Tibial nerve (tissue), 4 donors: ENCODE data around the gene PCBP3. TPM values are rescaled to one million over a fixed set of nuclear protein-coding genes. Genes with fewer than 3 reads are reported as not detected.

Experiments used
- DNase-seq, 2 donors: peaks; one replicate each; pipeline ENCODE4 v3.0.0-alpha.2; 2019; ENCODE audit warnings: low spot score in 2 of 2
- H3K27ac ChIP-seq, 4 donors: fragments of 200-600 bp; sonication (generic) in 3 of 4; one replicate each; pipeline ENCODE4 v1.5.1; 2017 to 2019; ENCODE audit warnings: mild to moderate bottlenecking in 1 of 4
- H3K27me3 ChIP-seq, 2 donors: fragments of 200-600 bp; sonication (generic) in 1 of 2; one replicate each; pipeline versions ENCODE4 v1.5.1 to v1.6.0; 2017 to 2019
- H3K36me3 ChIP-seq, 3 donors: fragments of 200-600 bp; sonication (generic); one replicate each; pipeline ENCODE4 v1.5.1; 2018 to 2019
- H3K4me1 ChIP-seq, 4 donors: fragments of 200-600 bp; sonication (generic) in 3 of 4; one replicate each; pipeline ENCODE4 v1.5.1; 2017 to 2019
- H3K4me3 ChIP-seq, 4 donors: fragments of 200-600 bp; sonication (generic) in 3 of 4; one replicate each; pipeline ENCODE4 v1.5.1; 2017 to 2019; ENCODE audit warnings: mild to moderate bottlenecking in 1 of 4, moderate library complexity in 1 of 4
- H3K9me3 ChIP-seq, 4 donors: fragments of 200-600 bp; sonication (generic) in 3 of 4; one replicate each; pipeline ENCODE4 v1.5.1; 2017 to 2019
- CTCF ChIP-seq, 5 experiments: fragments of 200-600 bp in 3 of 5; fragments of 450-650 bp in 2 of 5; sonication (generic) in 3 of 5; IDR thresholded peaks; one replicate each; pipeline ENCODE4 v1.5.1; 2016 to 2019; ENCODE audit warnings: antibody characterized with exemption in 5 of 5, mild to moderate bottlenecking in 3 of 5, moderate library complexity in 2 of 5
- EP300 ChIP-seq, 2 donors: sonication (generic); formaldehyde crosslinking; IDR thresholded peaks; one replicate each; pipeline ENCODE4 v1.6.1; 2017; ENCODE audit warnings: antibody characterized with exemption in 2 of 2, mild to moderate bottlenecking in 1 of 2
- POLR2A ChIP-seq, 2 donors: fragments of 450-650 bp; IDR thresholded peaks; one replicate each; pipeline ENCODE4 v1.6.1; 2017; ENCODE audit warnings: antibody characterized with exemption in 2 of 2, mild to moderate bottlenecking in 2 of 2, moderate library complexity in 2 of 2
- WGBS, 2 donors: methylation state at CpG; one replicate each; pipeline ENCODE4 v1.1.5; 2018; 5-methylcytosine and 5-hydroxymethylcytosine counted together
- total RNA-seq, 4 donors: library from RNA; depleted of rRNA; stranded (reverse); fragments of >200 nt; gene quantifications; one replicate each; pipeline ENCODE4 v1.1.0, GENCODE V29; 2016

The PCBP3 gene
- total RNA-seq, 4 donors from 2014 or later = 4.2 to 13.4 (median 9.6) TPM

- WGBS, 2 donors = 48 to 53% methylated on average over 24 to 31 of the region's 31 CpGs
- H3K9me3 ChIP-seq = no peaks in the 10 kb centered on the region
- peak; percentile 50 to 73 for DNase-seq
- H3K4me3 ChIP-seq = no peak overlapping the region
- TF ChIP-seq EP300 (IDR thresholded peaks at IDR 0.05) (peak in 1 of 2 donors; percentile 8), POLR2A (IDR thresholded peaks at IDR 0.05) (no peak), CTCF (IDR thresholded peaks at IDR 0.05) (peak; percentile 70 to 90 (median 77))
- H3K4me1 ChIP-seq = peaks cover 0 to 16% (median 0%) of the 10 kb centered on the region in 4 donors
- no peak overlapping the region for H3K27ac ChIP-seq
- no peaks in the 10 kb centered on the region for H3K27me3 ChIP-seq
- H3K36me3 ChIP-seq = no peaks in the 10 kb centered on the region
These were observed 176.9 kb downstream of the PCBP3 start for GRCh38 chr21:45820171-45821091.

- Histone ChIP-seq H3K27ac (no peak overlapping the region), H3K4me3 (no peak overlapping the region), H3K4me1 (peaks cover 0 to 16% (median 0%) of the 10 kb centered on the region in 4 donors), H3K36me3 (no peaks in the 10 kb centered on the region), H3K27me3 (no peaks in the 10 kb centered on the region), H3K9me3 (no peaks in the 10 kb centered on the region)
- WGBS, 2 donors = 85% methylated on average over 16 of the region's 16 CpGs
- no peak for DNase-seq
- TF ChIP-seq CTCF (IDR thresholded peaks at IDR 0.05) (no peak), POLR2A (IDR thresholded peaks at IDR 0.05) (no peak), EP300 (IDR thresholded peaks at IDR 0.05) (no peak)
These were observed 177.9 kb downstream of the PCBP3 start for GRCh38 chr21:45821315-45821962.

- Histone ChIP-seq H3K4me1 (peaks cover 0 to 16% (median 0%) of the 10 kb centered on the region in 4 donors), H3K27ac (no peak overlapping the region), H3K27me3 (no peaks in the 10 kb centered on the region), H3K36me3 (peaks cover 0 to 5% (median 0%) of the 10 kb centered on the region in 3 donors), H3K9me3 (no peaks in the 10 kb centered on the region), H3K4me3 (no peak overlapping the region)
- no peak for DNase-seq
- TF ChIP-seq POLR2A (IDR thresholded peaks at IDR 0.05) = no peak
- 80 to 87% methylated on average over 9 of the region's 9 CpGs for WGBS, 2 donors
These were observed 178.5 kb downstream of the PCBP3 start for GRCh38 chr21:45821998-45822397.

- Histone ChIP-seq H3K4me1 (peaks cover 0 to 16% (median 0%) of the 10 kb centered on the region in 4 donors), H3K27me3 (no peaks in the 10 kb centered on the region), H3K36me3 (peaks cover 0 to 7% (median 0%) of the 10 kb centered on the region in 3 donors), H3K4me3 (no peak overlapping the region), H3K9me3 (no peaks in the 10 kb centered on the region), H3K27ac (no peak overlapping the region)
- WGBS, 2 donors = 73 to 78% methylated on average over 9 of the region's 9 CpGs
- TF ChIP-seq POLR2A (IDR thresholded peaks at IDR 0.05) (no peak), EP300 (IDR thresholded peaks at IDR 0.05) (no peak), CTCF (IDR thresholded peaks at IDR 0.05) (no peak)
- no peak for DNase-seq
These were observed 179.0 kb downstream of the PCBP3 start for GRCh38 chr21:45822429-45823099.

- DNase-seq = no peak
- no peak for TF ChIP-seq CTCF (IDR thresholded peaks at IDR 0.05)
- TF ChIP-seq EP300 (IDR thresholded peaks at IDR 0.05) = no peak
- no peak for TF ChIP-seq POLR2A (IDR thresholded peaks at IDR 0.05)
- no peak overlapping the region for H3K27ac ChIP-seq
- H3K36me3 ChIP-seq = peaks cover 0 to 7% (median 0%) of the 10 kb centered on the region in 3 donors
- H3K9me3 ChIP-seq = no peaks in the 10 kb centered on the region
- H3K27me3 ChIP-seq = no peaks in the 10 kb centered on the region
- no peak overlapping the region for H3K4me3 ChIP-seq
- 70 to 76% methylated on average over 16 of the region's 16 CpGs for WGBS, 2 donors
- peaks cover 0 to 16% (median 0%) of the 10 kb centered on the region in 4 donors for H3K4me1 ChIP-seq
These were observed 179.7 kb downstream of the PCBP3 start for GRCh38 chr21:45823100-45823681.
